Measurements from ENCODE around the gene RBM12. TPM values are rescaled to one million over a fixed set of nuclear protein-coding genes. Genes with fewer than 3 reads are reported as not detected.

The RBM12 gene
- total RNA-seq, 1 donor from 2014 or later: 139 TPM

- Mint-ChIP-seq H3K4me3 (peak overlapping the region; percentile 33), H3K4me1 (peaks cover 13% of the 10 kb centered on the region), H3K9me3 (no peaks in the 10 kb centered on the region), H3K27ac (no peak overlapping the region), H3K27me3 (peaks cover 25% of the 10 kb centered on the region), H3K36me3 (ENCODE audit: low read depth) (no peaks in the 10 kb centered on the region)
- intact Hi-C loops (cut with micrococcal nuclease): loop anchor here (5.0 kb wide), 2 partner anchors 59 to 141 kb away; partner anchors contain the start of genes CPNE1 and RBM12
- ATAC-seq (ENCODE audit: low read depth) (no peak), DNase-seq (no peak)
- POLR2A ChIA-PET: no interaction called here
- CTCF ChIA-PET: interaction anchor here (1.0 kb wide), 1 partner anchor 139 kb away, joined by 4 read pairs; no protein-coding TSS in a partner anchor
- no peak for TF ChIP-seq CTCF (IDR thresholded peaks at IDR 0.05)
These were observed 61.7 kb downstream of the RBM12 start for GRCh38 chr20:35602851-35603495.

- TF ChIP-seq CTCF (IDR thresholded peaks at IDR 0.05): no peak
- peak overlapping the region; percentile 38 for H3K4me3 Mint-ChIP-seq
- intact Hi-C loops (cut with micrococcal nuclease): loop anchor here (1.0 to 5.0 kb wide), 4 partner anchors 14 to 140 kb away; partner anchors contain the start of genes CPNE1, NFS1, RBM12 and ROMO1
- ChIA-PET POLR2A (interaction anchor here (0.5 to 2.0 kb wide), 6 partner anchors 14 to 265 kb away, joined by 3 to 10 read pairs (median 5); partner anchors contain the start of genes CPNE1, ERGIC3, NFS1 and RBM12), CTCF (interaction anchor here (0.9 to 1.4 kb wide), 7 partner anchors 10 to 282 kb away, joined by 3 to 9 read pairs (median 4); partner anchors contain the start of gene SPAG4)
- H3K27me3 Mint-ChIP-seq: peaks cover 29% of the 10 kb centered on the region
- H3K36me3 Mint-ChIP-seq (ENCODE audit: low read depth): no peaks in the 10 kb centered on the region
- H3K4me1 Mint-ChIP-seq: peaks cover 13% of the 10 kb centered on the region
- ATAC-seq (ENCODE audit: low read depth) (no peak), DNase-seq (no peak)
- H3K9me3 Mint-ChIP-seq: no peaks in the 10 kb centered on the region
- no peak overlapping the region for H3K27ac Mint-ChIP-seq
These were observed 62.7 kb downstream of the RBM12 start for GRCh38 chr20:35601990-35602389.

GRCh38 chr20:35600993-35601973, 63.4 kb downstream of the RBM12 start:
- H3K27ac Mint-ChIP-seq: no peak overlapping the region
- POLR2A ChIA-PET: interaction anchor here (0.5 to 2.0 kb wide), 7 partner anchors 15 to 264 kb away, joined by 3 to 10 read pairs (median 5); partner anchors contain the start of genes CPNE1, ERGIC3, NFS1 and RBM12
- CTCF ChIA-PET: interaction anchor here (0.9 to 1.4 kb wide), 11 partner anchors 9 to 283 kb away, joined by 3 to 9 read pairs (median 3); partner anchors contain the start of genes RBM39 and SPAG4
- ATAC-seq (ENCODE audit: low read depth): peak; percentile 78
- H3K9me3 Mint-ChIP-seq: no peaks in the 10 kb centered on the region
- peak overlapping the region; percentile 81 for H3K4me3 Mint-ChIP-seq
- no peak for TF ChIP-seq CTCF (IDR thresholded peaks at IDR 0.05)
- H3K27me3 Mint-ChIP-seq: peaks cover 29% of the 10 kb centered on the region
- H3K36me3 Mint-ChIP-seq (ENCODE audit: low read depth): no peaks in the 10 kb centered on the region
- DNase-seq: peak; percentile 58
- intact Hi-C loops (cut with micrococcal nuclease): loop anchor here (1.0 to 5.0 kb wide), 4 partner anchors 15 to 139 kb away; partner anchors contain the start of genes CPNE1, NFS1, RBM12 and ROMO1
- H3K4me1 Mint-ChIP-seq: peaks cover 13% of the 10 kb centered on the region

GRCh38 chr20:35600176-35600992, 64.3 kb downstream of the RBM12 start:
- Mint-ChIP-seq H3K4me3 (peak overlapping the region; percentile 81), H3K27me3 (peaks cover 29% of the 10 kb centered on the region), H3K27ac (no peak overlapping the region), H3K9me3 (no peaks in the 10 kb centered on the region), H3K36me3 (ENCODE audit: low read depth) (no peaks in the 10 kb centered on the region), H3K4me1 (peaks cover 13% of the 10 kb centered on the region)
- ChIA-PET CTCF (interaction anchor here (1.0 to 1.4 kb wide), 6 partner anchors 11 to 284 kb away, joined by 3 to 9 read pairs (median 4); partner anchors contain the start of gene RBM39), POLR2A (interaction anchor here (0.5 to 2.0 kb wide), 4 partner anchors 15 to 183 kb away, joined by 5 to 10 read pairs (median 8); partner anchors contain the start of genes CPNE1, RBM12, RBM39 and SPAG4)
- TF ChIP-seq CTCF (IDR thresholded peaks at IDR 0.05): no peak
- intact Hi-C loops (cut with micrococcal nuclease): loop anchor here (5.0 kb wide), 2 partner anchors 62 to 138 kb away; partner anchors contain the start of genes CPNE1 and RBM12
- ATAC-seq (ENCODE audit: low read depth) (peak; percentile 18), DNase-seq (no peak)

All from activated B cell treated with CpG ODN at 0.5 μM for 24 hours (primary cell).